Stomach (tissue), 9 donors: ENCODE measurements around the gene SKOR1. TPM values are rescaled to one million over a fixed set of nuclear protein-coding genes. Genes with fewer than 3 reads are reported as not detected.

Source experiments
- DNase-seq, 2 donors: peaks; one replicate each; pipeline versions ENCODE4 v3.0.0 to v3.0.0-alpha.2; 2013 to 2019
- H3K27ac ChIP-seq, 5 donors: fragments of 200-600 bp in 4 of 5; sonication (generic) in 4 of 5; one replicate each; pipeline ENCODE4 v1.5.1; 2013 to 2019; ENCODE audit warnings: mild to moderate bottlenecking in 1 of 5, moderate library complexity in 1 of 5
- H3K27me3 ChIP-seq, 3 donors: fragments of 200-600 bp; sonication (generic); one replicate each; pipeline ENCODE4 v1.5.1; 2017 to 2019; ENCODE audit warnings: mixed run types in 1 of 3
- H3K36me3 ChIP-seq, 4 donors: fragments of 200-600 bp; sonication (generic); 1 replicate in 3 of 4; 2 replicates in 1 of 4; pipeline ENCODE4 v1.5.1; 2016 to 2019
- H3K4me1 ChIP-seq, 4 donors: fragments of 200-600 bp; sonication (generic); one replicate each; pipeline ENCODE4 v1.5.1; 2016 to 2019
- H3K4me3 ChIP-seq, 4 donors: fragments of 200-600 bp; sonication (generic) in 3 of 4; one replicate each; pipeline ENCODE4 v1.5.1; 2016 to 2019; ENCODE audit warnings: mild to moderate bottlenecking in 1 of 4
- H3K9me3 ChIP-seq, 4 donors: fragments of 200-600 bp; sonication (generic); one replicate each; pipeline ENCODE4 v1.5.1; 2016 to 2019
- CTCF ChIP-seq, 7 experiments: fragments of 450-650 bp in 4 of 7; fragments of 200-600 bp in 3 of 7; sonication (generic) in 3 of 7; IDR thresholded peaks; one replicate each; pipeline ENCODE4 v1.5.1; 2016 to 2019; ENCODE audit warnings: antibody characterized with exemption in 7 of 7, control low read depth in 2 of 7, mild to moderate bottlenecking in 1 of 7
- EP300 ChIP-seq: sonication (generic); formaldehyde crosslinking; IDR thresholded peaks from one replicate; pipeline ENCODE4 v1.6.1; 2017; ENCODE audit warnings: antibody characterized with exemption
- POLR2A ChIP-seq, 4 donors: fragments of 450-650 bp; IDR thresholded peaks; one replicate each; pipeline ENCODE4 v1.6.1; 2016; ENCODE audit warnings: antibody characterized with exemption in 4 of 4, control low read depth in 2 of 4, mild to moderate bottlenecking in 1 of 4, moderate library complexity in 1 of 4
- POLR2AphosphoS5 ChIP-seq, 3 donors: sonication (generic); formaldehyde crosslinking; IDR thresholded peaks; one replicate each; pipeline ENCODE4 v1.6.1; 2016; ENCODE audit warnings: antibody characterized with exemption in 3 of 3
- WGBS, 5 donors: extraction: QIAGEN DNeasy Blood & Tissue Kit in 3 of 5; methylation state at CpG; one replicate each; pipeline versions ENCODE4 v1.1.5 to v1.1.7; 2013 to 2018; 5-methylcytosine and 5-hydroxymethylcytosine counted together
- intact Hi-C: fragments of 100-400 bp; cut with DNase I; formaldehyde crosslinking; loops from one replicate; pipeline ENCODE4 v1.15.1; 2023; ENCODE audit warnings: low total_unique reads
- polyA plus RNA-seq, 3 donors: library from polyadenylated mRNA; stranded (reverse); fragments of 200-250 nt; gene quantifications; one replicate each; pipeline ENCODE4 v1.2.3, GENCODE V29; 2013
- total RNA-seq, 5 donors: library from RNA; depleted of rRNA; stranded (reverse); fragments of >200 nt; gene quantifications; one replicate each; pipeline versions ENCODE4 v1.1.0 to v1.2.3, GENCODE V29; 2014 to 2016
- donor health status: healthy with polysubstance abuse.
- donor health status: Bipolar disorder and iron deficiency.
- donor health status: healthy.

Gene SKOR1
- total and polyA plus RNA-seq, 8 donors = 0.14 to 5.8 (median 0.69) TPM; not detected in 2

- WGBS, 5 donors = 65 to 85% (median 78%) methylated on average over 4 of the region's 4 CpGs
- Histone ChIP-seq H3K4me3 (no peak overlapping the region), H3K4me1 (peaks cover 0 to 6% (median 0%) of the 10 kb centered on the region in 4 donors), H3K9me3 (no peaks in the 10 kb centered on the region), H3K27me3 (no peaks in the 10 kb centered on the region), H3K27ac (no peak overlapping the region), H3K36me3 (no peaks in the 10 kb centered on the region)
- intact Hi-C loops = no loop called here
- no peak for TF ChIP-seq EP300
- TF ChIP-seq CTCF (IDR thresholded peaks at IDR 0.05) = no peak
- TF ChIP-seq POLR2A (IDR thresholded peaks at IDR 0.05) = no peak
- no peak for TF ChIP-seq POLR2AphosphoS5 (IDR thresholded peaks at IDR 0.05)
- no peak for DNase-seq
Measured at GRCh38 chr15:67850994-67851571, 25.8 kb downstream of the SKOR1 start.

DNA sequence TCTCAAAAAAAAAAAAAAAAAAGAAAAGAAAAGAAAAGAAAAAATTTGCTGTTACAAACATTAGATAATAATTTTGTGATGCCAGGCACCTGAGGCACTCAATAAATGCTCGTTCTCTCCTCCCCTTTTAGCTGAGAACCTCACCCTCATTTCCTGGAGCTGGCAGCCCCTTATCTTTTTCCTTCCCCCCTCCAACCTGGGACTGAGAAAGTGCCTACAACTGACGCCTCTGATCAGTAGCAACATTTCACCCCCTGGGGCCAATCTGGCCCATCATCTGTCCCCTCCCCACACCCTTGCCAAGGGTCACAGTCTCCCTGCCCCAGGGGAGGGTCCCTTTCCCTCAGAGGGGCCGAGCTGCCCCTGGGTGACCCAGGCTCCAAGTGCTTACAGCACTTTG, 27.1 kb downstream of the SKOR1 start:
- Histone ChIP-seq H3K27ac (no peak overlapping the region), H3K4me1 (peaks cover 0 to 6% (median 0%) of the 10 kb centered on the region in 4 donors), H3K4me3 (no peak overlapping the region), H3K27me3 (no peaks in the 10 kb centered on the region), H3K36me3 (no peaks in the 10 kb centered on the region), H3K9me3 (no peaks in the 10 kb centered on the region)
- intact Hi-C loops = no loop called here
- TF ChIP-seq POLR2A (IDR thresholded peaks at IDR 0.05) = no peak
- TF ChIP-seq CTCF (IDR thresholded peaks at IDR 0.05) = no peak
- TF ChIP-seq EP300 = no peak
- TF ChIP-seq POLR2AphosphoS5 (IDR thresholded peaks at IDR 0.05) = no peak
- 59 to 75% (median 66%) methylated on average over 3 of the region's 3 CpGs for WGBS, 5 donors
- DNase-seq = no peak

- Histone ChIP-seq H3K36me3 (no peaks in the 10 kb centered on the region), H3K27ac (no peak overlapping the region), H3K4me3 (no peak overlapping the region), H3K27me3 (no peaks in the 10 kb centered on the region), H3K9me3 (no peaks in the 10 kb centered on the region), H3K4me1 (peaks cover 0 to 6% (median 0%) of the 10 kb centered on the region in 4 donors)
- intact Hi-C loops = no loop called here
- no peak for TF ChIP-seq EP300
- TF ChIP-seq CTCF (IDR thresholded peaks at IDR 0.05) = no peak
- TF ChIP-seq POLR2AphosphoS5 (IDR thresholded peaks at IDR 0.05) = no peak
- no peak for TF ChIP-seq POLR2A (IDR thresholded peaks at IDR 0.05)
- 75 to 97% (median 89%) methylated on average over 3 of the region's 3 CpGs for WGBS, 5 donors
- DNase-seq = no peak
Measured at GRCh38 chr15:67853454-67853853, 28.1 kb downstream of the SKOR1 start.

DNA sequence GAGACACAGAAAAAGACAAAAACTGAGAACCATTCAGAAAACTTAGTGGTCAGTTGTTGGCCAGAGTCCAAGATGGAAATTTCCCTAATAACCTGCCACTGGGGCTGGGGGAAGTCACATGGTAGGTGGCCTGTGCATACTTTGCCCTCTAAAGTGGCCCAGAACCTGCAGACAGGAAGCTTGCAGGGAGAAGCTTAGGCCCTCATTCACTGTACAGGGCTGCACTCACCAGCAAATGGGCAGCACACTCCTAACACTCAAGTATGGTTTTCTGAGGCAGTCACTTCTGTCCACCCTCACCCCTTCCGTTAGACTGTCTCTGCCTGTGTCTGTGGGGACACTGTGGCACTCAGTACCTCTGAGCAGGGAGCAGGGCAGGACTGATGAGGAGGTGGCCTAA, 29.0 kb downstream of the SKOR1 start:
- no peak overlapping the region for H3K4me3 ChIP-seq
- H3K9me3 ChIP-seq = no peaks in the 10 kb centered on the region
- H3K27ac ChIP-seq = no peak overlapping the region
- intact Hi-C loops = no loop called here
- TF ChIP-seq POLR2AphosphoS5 (IDR thresholded peaks at IDR 0.05) (no peak), POLR2A (IDR thresholded peaks at IDR 0.05) (no peak), EP300 (no peak), CTCF (IDR thresholded peaks at IDR 0.05) (no peak)
- WGBS, 5 donors = 72 to 100% (median 90%) methylated on average over 1 of the region's 1 CpG
- DNase-seq = no peak
- H3K36me3 ChIP-seq = no peaks in the 10 kb centered on the region
- no peaks in the 10 kb centered on the region for H3K27me3 ChIP-seq
- H3K4me1 ChIP-seq = peaks cover 0 to 6% (median 0%) of the 10 kb centered on the region in 4 donors
